AG04449 (cell line): ENCODE measurements around the gene EPAS1.

ENCODE experiments used
- CTCF ChIA-PET: fragments of 350-600 bp; formaldehyde crosslinking; extraction: SDS; loops from one replicate; lab custom pipeline; 2021; ENCODE audit warnings: antibody characterized with exemption; lab: Yijun Ruan, JAX
- POLR2A ChIA-PET: fragments of 400-600, 350-600 bp; formaldehyde crosslinking; extraction: SDS; loops from one replicate; lab custom pipeline; 2020; ENCODE audit warnings: antibody characterized with exemption, inconsistent platforms; lab: Yijun Ruan, JAX
- DNase-seq: peaks from one replicate; pipeline ENCODE4 v3.0.0-alpha.2; 2010; ENCODE audit warnings: low read depth, low spot score
- H3K4me3 ChIP-seq: 2 replicates; pipeline ENCODE4 v1.5.1; 2011; ENCODE audit warnings: low read depth, mild to moderate bottlenecking, control low read depth, low read length
- TF ChIP-seq, protein P1 (sequence below): IDR thresholded peaks from one replicate; pipeline ENCODE4 v1.5.1; 2011; ENCODE audit warnings: mild to moderate bottlenecking, moderate library complexity, low read length, control low read depth, inconsistent platforms; ENCODE audit not compliant: insufficient read depth; ENCODE audit errors: missing control alignments

EPAS1 gene

DNA sequence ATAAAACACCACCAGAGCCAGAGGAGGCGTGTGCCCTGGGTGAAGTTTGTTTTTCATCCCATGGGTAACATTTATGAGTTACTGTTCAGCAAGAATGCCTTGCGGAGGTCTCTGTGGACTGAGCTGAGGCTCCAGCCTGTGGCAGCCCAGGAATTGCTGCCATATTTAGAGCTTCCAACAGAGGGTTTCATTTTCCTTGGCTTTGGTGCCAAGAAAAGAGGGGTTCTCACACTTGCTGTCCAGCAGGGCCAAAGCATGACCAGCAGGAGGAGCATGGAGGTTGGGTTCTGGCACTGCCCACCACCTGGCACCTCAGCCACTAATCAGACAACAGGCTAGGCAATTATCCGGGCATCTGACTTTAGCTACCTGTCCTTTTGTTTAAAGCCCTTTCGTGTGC lies 36.7 kb downstream of the EPAS1 start:
- TF ChIP-seq, protein P1, sequence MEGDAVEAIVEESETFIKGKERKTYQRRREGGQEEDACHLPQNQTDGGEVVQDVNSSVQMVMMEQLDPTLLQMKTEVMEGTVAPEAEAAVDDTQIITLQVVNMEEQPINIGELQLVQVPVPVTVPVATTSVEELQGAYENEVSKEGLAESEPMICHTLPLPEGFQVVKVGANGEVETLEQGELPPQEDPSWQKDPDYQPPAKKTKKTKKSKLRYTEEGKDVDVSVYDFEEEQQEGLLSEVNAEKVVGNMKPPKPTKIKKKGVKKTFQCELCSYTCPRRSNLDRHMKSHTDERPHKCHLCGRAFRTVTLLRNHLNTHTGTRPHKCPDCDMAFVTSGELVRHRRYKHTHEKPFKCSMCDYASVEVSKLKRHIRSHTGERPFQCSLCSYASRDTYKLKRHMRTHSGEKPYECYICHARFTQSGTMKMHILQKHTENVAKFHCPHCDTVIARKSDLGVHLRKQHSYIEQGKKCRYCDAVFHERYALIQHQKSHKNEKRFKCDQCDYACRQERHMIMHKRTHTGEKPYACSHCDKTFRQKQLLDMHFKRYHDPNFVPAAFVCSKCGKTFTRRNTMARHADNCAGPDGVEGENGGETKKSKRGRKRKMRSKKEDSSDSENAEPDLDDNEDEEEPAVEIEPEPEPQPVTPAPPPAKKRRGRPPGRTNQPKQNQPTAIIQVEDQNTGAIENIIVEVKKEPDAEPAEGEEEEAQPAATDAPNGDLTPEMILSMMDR = no peak
- ChIA-PET POLR2A (interaction anchor here (0.5 to 0.8 kb wide), 2 partner anchors 37 to 214 kb away, joined by 3 read pairs; partner anchors contain the start of gene EPAS1), CTCF (interaction anchor here (0.5 to 1.5 kb wide), 4 partner anchors 17 to 1059 kb away, joined by 3 to 6 read pairs (median 3); no protein-coding TSS in a partner anchor)
- H3K4me3 ChIP-seq = no peak overlapping the region
- no peak for DNase-seq

GRCh38 chr2:46334389-46335271 lies 37.4 kb downstream of the EPAS1 start:
- TF ChIP-seq, protein P1 = no peak
- peak overlapping the region; percentile 47 for H3K4me3 ChIP-seq
- DNase-seq = peak; percentile 99
- POLR2A ChIA-PET = interaction anchor here (0.5 to 1.3 kb wide), 4 partner anchors 38 to 298 kb away, joined by 3 read pairs; partner anchors contain the start of gene EPAS1
- CTCF ChIA-PET = interaction anchor here (1.0 to 1.5 kb wide), 4 partner anchors 17 to 272 kb away, joined by 3 to 6 read pairs (median 4); no protein-coding TSS in a partner anchor

DNA sequence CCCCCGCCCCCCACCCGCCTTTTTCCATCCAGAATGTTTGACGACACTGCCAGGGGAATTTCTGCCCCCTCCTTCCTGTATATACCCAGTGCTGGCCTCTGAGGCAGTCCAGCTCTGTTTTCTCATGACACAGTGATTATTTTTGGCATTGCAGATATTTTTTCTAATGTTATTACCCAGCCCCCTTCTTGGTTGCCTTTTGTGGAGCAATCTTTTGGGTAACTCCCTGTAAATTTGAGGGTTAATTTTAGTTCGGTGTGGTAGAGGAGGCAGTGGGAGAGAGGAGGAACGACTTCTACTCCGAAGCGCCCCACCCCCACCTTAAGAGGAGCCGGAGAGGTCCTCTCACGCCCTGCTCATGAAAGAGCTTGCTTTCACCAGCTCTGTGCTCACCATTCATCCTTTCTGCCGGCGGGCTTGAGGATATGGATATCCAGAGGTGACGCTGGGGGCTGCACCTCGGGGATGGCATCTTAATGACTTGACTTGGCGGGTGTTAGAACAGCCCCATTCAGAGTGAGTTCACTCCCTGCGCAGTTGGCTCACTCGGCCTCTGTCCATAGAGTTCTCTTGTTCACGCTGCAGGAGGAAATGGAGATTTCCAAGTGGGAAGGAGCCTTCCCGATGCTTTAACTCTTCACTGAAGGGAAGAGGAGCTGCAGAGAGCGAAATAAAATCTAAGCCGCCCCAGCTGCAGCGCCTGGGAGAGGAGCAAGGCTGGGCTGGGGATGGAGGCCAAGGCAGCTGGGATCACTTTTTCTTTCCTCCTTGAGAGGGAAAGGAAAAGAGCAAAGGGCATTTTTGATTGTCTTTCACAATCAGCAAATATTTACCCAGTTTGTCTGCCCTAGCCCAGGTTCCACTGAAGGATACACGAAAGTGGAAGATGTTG lies 38.4 kb downstream of the EPAS1 start:
- DNase-seq = peak; percentile 71
- TF ChIP-seq, protein P1 = no peak
- H3K4me3 ChIP-seq = peak overlapping the region; percentile 47
- ChIA-PET CTCF (interaction anchor here (0.6 to 2.0 kb wide), 4 partner anchors 11 to 346 kb away, joined by 3 to 6 read pairs (median 5); no protein-coding TSS in a partner anchor), POLR2A (interaction anchor here (0.6 to 1.3 kb wide), 5 partner anchors 20 to 299 kb away, joined by 3 to 4 read pairs (median 3); no protein-coding TSS in a partner anchor)

GRCh38 chr2:46336283-46336959 lies 39.2 kb downstream of the EPAS1 start:
- peak overlapping the region; percentile 47; the same call in 1 of the 2 replicates for H3K4me3 ChIP-seq
- DNase-seq = no peak
- TF ChIP-seq, protein P1 = no peak
- ChIA-PET POLR2A (interaction anchor here (0.9 to 1.3 kb wide), 2 partner anchors 21 to 39 kb away, joined by 3 to 4 read pairs; no protein-coding TSS in a partner anchor), CTCF (interaction anchor here (1.2 to 2.0 kb wide), 3 partner anchors 11 to 273 kb away, joined by 5 to 6 read pairs (median 5); no protein-coding TSS in a partner anchor)

GRCh38 chr2:46337208-46337994 lies 40.2 kb downstream of the EPAS1 start:
- CTCF ChIA-PET = interaction anchor here (0.9 to 2.9 kb wide), 5 partner anchors 10 to 29 kb away, joined by 3 to 12 read pairs (median 5); no protein-coding TSS in a partner anchor
- POLR2A ChIA-PET = interaction anchor here (0.6 kb wide), 1 partner anchor 40 kb away, joined by 3 read pairs; the partner anchor contains the start of gene EPAS1
- no peak for DNase-seq
- TF ChIP-seq, protein P1 = no peak
- H3K4me3 ChIP-seq = no peak overlapping the region
